Left renal cortex interstitium (tissue), 4 donors: ENCODE data around the gene FLT4. TPM values are rescaled to one million over a fixed set of nuclear protein-coding genes. Genes with fewer than 3 reads are reported as not detected.

Source experiments
- DNase-seq, 4 donors: peaks; one replicate each; pipeline ENCODE4 v3.0.0-alpha.2; 2013; ENCODE audit warnings: low read depth in 4 of 4, low spot score in 2 of 4, missing footprints in 1 of 4
- polyA plus RNA-seq, 4 donors: library from polyadenylated mRNA; unstranded; fragments of 120-200 nt; gene quantifications; one replicate each; pipeline ENCODE4 v1.2.1, GENCODE V29; 2013; ENCODE audit not compliant: insufficient read length in 4 of 4

FLT4 gene
- polyA plus RNA-seq, 4 donors, result 23.6 to 35.3 (median 30.6) TPM

DNA sequence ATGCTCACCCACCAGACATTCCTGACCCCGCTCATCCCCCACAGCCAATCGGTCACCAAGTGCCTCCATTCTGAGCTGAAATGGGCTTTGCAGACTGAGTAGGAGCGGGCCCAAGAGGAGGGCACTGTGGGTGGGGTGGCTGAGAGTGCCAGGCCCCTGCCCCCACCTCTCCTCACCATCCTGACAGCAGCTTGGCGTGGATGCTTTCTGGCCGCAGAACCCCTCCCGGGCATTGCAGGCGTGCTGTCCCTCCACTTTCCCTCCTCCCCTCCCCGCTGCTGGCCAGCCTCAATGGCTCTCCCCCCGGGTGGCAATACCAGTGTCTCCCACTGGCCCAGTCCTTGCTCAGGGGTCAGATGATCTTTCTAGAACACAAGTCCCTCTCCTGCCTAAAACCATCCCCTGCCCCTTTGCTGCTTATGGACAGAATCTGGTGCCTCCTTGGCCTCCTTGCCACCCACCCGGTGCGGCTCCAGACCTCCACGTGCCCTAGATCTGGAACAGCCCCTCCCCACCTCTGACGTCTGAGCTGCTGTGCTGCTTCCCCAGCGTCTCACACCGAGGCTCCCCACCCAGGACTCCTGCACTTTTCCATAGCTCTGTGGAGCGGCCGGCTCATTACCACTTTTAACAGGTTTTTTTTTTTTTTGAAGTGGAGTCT, 6.1 kb downstream of the FLT4 start:
- no peak for DNase-seq

- no peak for DNase-seq
Observed at GRCh38 chr5:180642779-180643178, 6.6 kb downstream of the FLT4 start.

GRCh38 chr5:180642181-180642775, 7.1 kb downstream of the FLT4 start:
- DNase-seq, result no peak

GRCh38 chr5:180641566-180641900, 7.9 kb downstream of the FLT4 start:
- no peak for DNase-seq

GRCh38 chr5:180640861-180641565, 8.4 kb downstream of the FLT4 start:
- DNase-seq, result no peak

- no peak for DNase-seq
Observed at GRCh38 chr5:180640611-180640860, 8.9 kb downstream of the FLT4 start.

- DNase-seq, result no peak
Observed at GRCh38 chr5:180639741-180640610, 9.4 kb downstream of the FLT4 start.

DNA sequence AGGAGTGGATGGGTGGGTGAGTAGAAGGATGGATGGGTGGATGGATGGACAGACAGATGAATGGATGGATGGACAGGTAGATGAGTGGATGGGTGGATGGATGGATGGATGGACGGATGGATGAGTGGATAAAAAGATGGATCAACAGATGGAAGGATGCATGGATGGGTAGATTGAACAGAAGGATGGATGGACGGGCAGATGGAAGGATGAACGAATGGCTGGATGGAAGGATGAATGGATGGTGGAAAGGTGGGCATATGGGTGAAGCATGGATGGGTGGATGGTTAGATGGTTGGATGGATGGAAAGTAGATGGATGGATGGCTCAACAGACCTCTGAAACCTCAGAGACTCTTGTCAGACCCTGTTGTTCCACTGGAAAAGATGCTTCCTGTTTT, 10.1 kb downstream of the FLT4 start:
- DNase-seq, result no peak

DNA sequence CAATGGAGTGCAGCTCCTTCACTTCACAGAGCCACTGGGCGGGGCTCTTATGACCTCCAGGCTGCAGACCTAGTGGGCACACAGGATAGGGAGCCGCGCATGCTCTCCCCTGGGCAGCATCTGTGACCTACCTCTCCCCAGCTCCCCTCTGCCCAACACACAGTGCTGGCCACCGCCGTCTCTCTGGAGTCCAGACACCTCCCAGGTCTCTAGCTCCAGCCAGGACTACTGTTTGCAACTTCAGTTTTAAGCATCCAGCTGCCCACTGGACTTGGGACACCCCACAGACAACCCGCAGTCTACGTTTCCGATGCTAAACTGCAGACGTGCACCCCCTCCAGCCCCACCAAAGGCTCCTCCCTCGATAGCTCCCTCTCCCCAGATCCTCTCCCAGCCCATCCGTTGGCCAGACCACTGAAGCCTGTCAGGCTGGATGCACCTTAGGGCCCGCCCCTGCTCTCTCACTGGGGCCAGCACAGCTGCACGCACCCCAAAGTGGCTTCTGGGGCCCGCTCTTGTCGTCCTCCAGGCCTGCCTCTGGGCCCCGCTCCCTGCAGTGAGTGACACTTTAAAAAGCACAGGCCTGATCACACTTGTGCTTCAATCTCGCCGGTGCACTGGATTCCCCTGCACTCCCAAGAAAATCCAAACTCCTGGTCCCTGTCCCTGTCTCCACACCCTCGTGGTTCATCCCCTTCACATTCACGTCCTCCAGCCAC, 11.3 kb downstream of the FLT4 start:
- no peak for DNase-seq

DNA sequence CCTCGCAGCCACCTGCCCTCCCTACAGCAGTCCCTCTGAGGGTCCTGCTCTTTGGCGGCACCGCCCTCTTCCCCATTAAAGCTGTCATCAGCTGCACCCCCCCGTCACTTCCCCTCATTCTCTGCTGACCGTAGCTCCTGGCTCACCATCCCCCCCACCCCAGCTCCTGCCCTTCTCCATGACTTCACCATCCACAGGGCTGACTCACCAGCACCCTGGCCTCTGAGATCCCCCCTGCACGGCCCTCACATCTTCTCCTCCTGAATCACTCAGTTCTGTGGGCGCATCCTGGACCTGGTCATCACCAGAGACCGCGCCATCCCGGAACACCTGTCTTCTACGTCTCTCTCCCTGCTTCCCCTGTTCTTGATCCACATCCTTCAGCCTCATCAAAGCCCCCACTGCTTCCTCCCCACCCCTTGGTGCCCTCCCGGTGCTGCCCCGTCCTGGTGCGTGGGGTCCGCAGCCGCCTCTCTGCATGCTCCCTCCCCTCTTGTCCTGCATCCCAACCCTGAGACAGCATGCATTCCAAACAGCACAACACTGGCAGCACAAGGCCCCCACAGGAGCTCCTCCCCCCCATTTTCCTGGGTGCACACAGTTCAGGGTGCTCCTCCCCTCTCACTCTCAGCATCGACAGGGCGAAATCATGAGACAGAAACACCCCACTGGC, 12.9 kb downstream of the FLT4 start:
- DNase-seq, result no peak

- no peak for DNase-seq
Observed at GRCh38 chr5:180636016-180636402, 13.4 kb downstream of the FLT4 start.

DNA sequence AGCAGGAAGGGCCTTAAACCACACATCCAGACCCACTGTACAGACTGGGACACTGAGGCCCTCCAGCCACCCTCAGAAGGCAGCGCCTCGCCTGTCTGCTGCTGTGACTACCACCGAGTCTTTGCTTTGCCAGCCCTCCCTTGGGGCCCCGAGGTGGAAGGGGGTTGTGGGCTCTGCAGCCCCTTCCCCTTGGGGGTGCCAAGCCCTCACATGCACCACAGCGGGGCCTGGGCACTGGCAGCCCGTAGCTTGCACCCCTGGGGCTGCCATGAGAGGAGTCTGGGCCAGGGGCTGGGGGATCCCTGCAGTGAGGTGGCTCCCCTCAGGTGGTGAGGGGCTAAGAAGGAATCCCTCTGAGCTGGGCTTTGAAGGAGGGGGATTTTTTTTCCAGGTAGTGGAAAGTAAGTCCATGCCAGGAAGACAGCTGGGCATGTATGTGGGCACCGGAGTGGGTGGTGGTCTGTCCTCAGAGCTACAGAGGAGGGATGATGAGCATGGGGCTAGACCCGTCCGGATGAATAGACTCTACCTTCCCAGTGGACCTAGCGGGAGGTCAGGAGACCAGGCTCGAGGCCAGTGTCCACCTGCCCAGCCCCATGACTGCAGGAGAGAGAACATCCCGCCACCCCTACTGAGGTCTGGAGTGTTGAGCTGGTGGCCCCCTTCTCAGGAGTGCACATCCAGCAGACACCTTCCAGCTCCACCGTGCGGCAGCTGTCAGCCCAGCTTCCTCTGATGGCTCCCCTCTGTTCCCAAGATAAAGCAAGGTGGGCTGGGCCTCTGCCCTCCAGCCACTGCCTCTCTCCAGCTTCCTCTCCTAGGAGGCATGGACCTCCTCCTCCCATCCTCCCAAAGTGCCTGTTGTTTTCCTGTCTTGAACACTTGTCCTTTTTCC, 15.9 kb downstream of the FLT4 start:
- DNase-seq, result no peak

- no peak for DNase-seq
Observed at GRCh38 chr5:180632768-180633167, 16.6 kb downstream of the FLT4 start.

- no peak for DNase-seq
Observed at GRCh38 chr5:180631549-180632383, 17.6 kb downstream of the FLT4 start.

DNA sequence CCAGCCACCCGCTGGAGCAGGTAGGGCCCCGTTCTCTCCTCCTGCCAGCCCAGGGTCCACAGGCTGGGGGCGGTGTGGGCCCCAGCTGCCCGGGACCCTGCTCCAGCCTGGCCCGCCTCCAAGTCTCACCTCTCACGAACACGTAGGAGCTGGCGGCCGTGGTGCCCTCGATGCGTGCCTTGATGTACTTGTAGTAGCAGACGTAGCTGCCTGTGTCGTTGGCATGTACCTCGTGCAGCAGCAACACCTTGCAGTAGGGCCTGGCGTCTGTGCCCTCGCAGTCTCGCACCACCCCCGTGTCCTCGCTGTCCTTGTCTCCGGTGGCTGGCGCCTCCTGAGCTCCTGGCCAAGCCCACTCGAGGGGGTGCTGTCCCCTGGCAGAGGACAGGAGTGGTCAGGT, 19.0 kb downstream of the FLT4 start:
- DNase-seq, result no peak

GRCh38 chr5:180629831-180630382, 19.5 kb downstream of the FLT4 start:
- DNase-seq, result no peak

GRCh38 chr5:180628827-180629750, 20.3 kb downstream of the FLT4 start:
- no peak for DNase-seq
